Coronary artery (tissue), 2 donors: ENCODE measurements around the gene SLC8A2.

Experiments used
- DNase-seq: peaks from one replicate; pipeline ENCODE4 v3.0.0-alpha.2; 2017; ENCODE audit warnings: low spot score
- H3K27ac ChIP-seq, 2 donors: fragments of 200-600 bp; sonication (generic); one replicate each; pipeline ENCODE4 v1.5.1; 2016 to 2019
- H3K4me3 ChIP-seq: fragments of 200-600 bp; sonication (generic); 2 replicates; pipeline ENCODE4 v1.5.1; 2016; ENCODE audit warnings: mild to moderate bottlenecking, moderate library complexity
- TF ChIP-seq, protein P1 (sequence below): fragments of 200-600 bp; sonication (generic); IDR thresholded peaks from one replicate; pipeline ENCODE4 v1.5.1; 2019; ENCODE audit warnings: antibody characterized with exemption

The SLC8A2 gene

DNA sequence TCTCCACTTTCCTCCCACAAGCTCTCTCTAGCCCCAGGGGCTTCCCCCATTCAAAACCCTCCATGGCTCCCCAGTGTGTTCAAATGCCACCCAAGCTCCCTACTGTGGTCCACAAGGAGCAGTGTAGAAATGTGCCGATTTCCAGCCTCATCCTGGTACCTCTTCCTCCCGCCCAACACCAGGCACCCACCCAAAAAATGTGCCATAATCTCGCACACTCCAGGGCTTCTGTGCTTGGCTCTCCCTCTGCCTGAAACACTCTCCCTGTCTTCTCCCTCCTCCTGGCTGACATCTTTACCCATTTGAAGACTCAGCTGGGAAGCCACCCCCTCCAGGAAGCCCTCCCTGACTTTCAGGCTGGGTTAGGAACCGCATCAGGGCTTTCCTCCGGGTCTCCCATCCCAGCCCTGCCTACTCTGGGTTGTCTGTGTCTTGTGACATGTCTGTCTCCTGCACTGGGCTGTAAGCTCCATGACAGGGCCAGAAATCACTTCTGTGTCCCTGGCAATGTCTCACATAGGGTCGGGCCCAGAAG is 35.7 kb downstream of the SLC8A2 start:
- no peak overlapping the region for H3K4me3 ChIP-seq
- TF ChIP-seq, protein P1, sequence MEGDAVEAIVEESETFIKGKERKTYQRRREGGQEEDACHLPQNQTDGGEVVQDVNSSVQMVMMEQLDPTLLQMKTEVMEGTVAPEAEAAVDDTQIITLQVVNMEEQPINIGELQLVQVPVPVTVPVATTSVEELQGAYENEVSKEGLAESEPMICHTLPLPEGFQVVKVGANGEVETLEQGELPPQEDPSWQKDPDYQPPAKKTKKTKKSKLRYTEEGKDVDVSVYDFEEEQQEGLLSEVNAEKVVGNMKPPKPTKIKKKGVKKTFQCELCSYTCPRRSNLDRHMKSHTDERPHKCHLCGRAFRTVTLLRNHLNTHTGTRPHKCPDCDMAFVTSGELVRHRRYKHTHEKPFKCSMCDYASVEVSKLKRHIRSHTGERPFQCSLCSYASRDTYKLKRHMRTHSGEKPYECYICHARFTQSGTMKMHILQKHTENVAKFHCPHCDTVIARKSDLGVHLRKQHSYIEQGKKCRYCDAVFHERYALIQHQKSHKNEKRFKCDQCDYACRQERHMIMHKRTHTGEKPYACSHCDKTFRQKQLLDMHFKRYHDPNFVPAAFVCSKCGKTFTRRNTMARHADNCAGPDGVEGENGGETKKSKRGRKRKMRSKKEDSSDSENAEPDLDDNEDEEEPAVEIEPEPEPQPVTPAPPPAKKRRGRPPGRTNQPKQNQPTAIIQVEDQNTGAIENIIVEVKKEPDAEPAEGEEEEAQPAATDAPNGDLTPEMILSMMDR, result no peak
- no peak overlapping the region for H3K27ac ChIP-seq
- no peak for DNase-seq

DNA sequence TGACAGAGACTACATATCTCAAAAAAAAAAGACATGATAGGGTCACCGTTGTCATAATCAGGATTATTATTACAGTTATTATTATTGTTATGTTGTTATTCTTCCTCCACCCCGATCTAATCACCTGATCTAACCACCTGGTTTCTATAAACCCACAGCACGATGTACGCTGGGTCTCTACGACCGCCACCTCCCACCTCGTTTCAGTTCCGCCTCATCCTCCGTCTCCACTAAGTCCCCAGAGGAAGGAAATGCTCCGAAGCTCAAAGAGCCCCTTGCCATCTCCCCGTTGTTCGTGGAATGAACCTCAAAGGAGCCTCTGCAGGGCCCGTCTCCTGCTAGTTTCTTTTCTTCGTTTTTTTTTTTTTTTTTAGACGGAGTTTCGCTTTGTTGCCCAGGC is 36.5 kb downstream of the SLC8A2 start:
- TF ChIP-seq, protein P1, result no peak
- H3K4me3 ChIP-seq, result no peak overlapping the region
- no peak overlapping the region for H3K27ac ChIP-seq
- DNase-seq, result no peak

DNA sequence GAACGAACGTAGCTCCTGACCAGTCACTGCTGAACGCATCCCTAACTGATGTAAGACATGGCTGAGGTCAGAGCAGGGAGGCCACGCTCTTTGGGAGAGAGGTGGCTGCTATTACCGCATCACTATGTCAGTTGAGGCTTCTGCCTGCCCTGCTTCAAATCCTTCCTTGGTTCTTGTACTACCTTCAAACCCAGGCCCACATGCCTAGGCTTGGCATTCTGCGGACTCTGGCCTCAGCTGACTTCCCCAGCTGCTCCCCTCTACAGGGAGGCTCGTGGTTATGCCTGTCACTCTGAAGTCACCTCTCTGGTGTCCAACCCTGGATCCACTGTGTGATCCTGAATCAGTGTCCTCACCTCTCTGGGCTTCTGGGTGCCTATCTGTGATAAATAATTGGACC is 37.6 kb downstream of the SLC8A2 start:
- Histone ChIP-seq H3K27ac (no peak overlapping the region), H3K4me3 (no peak overlapping the region)
- DNase-seq, result no peak
- TF ChIP-seq, protein P1, result no peak

DNA sequence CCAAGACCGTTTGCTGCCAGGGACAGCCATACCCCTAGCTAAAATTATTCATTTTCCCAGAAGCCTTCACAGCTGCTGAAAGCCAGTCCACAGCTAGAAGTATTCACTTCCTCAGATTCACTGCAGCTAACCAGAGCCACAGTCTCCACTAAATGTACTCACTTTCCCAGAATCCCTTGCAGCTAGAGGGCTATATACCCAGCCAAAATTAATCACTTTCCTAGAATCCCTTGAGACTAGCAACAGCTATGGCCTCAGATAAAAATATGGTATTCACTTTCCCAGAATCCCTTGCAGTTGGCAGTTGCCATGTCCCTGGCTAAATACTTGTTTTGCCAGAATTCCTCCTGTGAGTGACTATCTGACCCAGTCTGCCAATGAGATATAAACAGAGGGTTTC is 38.6 kb downstream of the SLC8A2 start:
- H3K27ac ChIP-seq, result no peak overlapping the region
- no peak for DNase-seq

DNA sequence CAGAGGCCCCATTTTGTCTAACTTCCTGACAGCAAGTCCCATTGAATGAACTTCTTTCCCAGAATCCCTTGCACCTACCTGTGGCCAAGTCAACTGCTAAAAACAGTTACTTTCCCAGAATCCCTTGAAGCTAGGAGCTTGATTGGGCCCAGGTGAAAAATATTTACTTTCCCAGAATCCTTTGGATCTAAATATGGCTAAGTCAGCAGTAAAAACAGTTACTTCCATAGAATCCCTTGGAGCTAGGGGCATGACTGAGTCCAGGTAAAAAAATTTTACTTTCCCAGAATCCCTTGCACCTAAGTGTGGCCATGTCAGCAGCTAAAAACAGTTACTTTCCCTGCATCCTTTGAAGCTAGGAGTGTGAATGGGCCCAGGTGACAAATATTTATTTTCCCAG is 39.2 kb downstream of the SLC8A2 start:
- H3K4me3 ChIP-seq, result no peak overlapping the region
- TF ChIP-seq, protein P1, result no peak
- no peak overlapping the region for H3K27ac ChIP-seq
- no peak for DNase-seq

More for the DNA sequence above, 38.6 kb downstream of the SLC8A2 start:
- TF ChIP-seq, protein P1, result no peak
- no peak overlapping the region for H3K4me3 ChIP-seq

DNA sequence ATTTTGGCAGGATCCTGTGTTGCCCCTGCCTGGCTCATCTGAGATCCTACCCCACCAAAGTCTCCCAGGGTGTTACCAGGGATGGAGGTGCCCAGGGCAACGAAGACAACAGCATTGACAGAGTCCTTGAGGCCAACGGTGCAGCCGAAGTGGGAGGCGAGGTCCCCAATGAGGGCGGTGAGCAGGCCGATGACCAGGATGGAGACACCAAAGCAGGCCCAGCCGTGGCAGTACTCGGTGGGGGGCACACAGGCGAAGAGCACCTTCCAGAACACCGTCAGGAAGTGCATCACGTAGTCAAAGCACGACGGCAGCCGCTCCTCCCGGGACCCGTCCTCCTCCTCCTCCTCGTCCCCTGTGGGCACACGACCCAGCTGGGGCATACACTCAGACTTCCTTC is 39.6 kb downstream of the SLC8A2 start:
- TF ChIP-seq, protein P1, result no peak
- H3K27ac ChIP-seq, result no peak overlapping the region
- DNase-seq, result no peak

DNA sequence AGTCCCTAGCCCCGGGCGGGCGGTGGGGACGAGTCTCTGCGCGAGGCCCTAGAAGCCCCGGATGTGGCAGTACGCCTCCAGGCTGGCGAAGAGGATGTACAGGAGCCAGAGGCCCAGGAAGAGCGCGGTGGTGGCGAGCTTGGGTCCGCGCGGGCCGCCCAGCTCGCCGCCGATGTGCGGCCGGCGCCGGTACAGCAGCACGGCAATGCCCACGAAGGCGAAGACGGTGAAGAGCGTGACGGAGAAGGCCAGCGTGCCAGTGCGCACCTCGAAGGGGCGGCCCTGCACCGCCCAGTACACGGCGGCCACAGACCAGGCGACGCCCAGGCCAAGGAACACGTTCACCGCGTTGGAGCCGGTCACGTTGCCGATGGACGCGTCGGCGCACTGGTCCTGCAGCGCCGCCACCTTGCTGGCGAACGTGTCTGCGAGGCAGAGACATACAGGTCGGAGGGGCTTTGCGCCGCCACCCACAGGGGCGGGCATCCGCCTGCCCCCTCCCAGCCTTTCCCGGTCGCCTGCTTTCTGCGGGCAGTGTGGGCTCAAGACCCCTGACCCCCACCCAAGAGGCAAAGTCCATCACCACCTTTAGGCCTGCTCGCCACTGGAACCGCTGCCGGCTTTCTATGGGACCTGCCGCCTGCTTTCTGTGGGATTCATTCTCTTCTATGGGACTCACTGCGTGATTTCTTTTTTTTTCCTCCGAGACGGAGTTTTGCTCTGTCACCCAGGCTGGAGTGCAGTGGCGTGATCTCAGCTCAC is 41.5 kb downstream of the SLC8A2 start:
- DNase-seq, result no peak
- TF ChIP-seq, protein P1, result no peak
- Histone ChIP-seq H3K4me3 (peak overlapping the region; percentile 62), H3K27ac (no peak overlapping the region)

More for the DNA sequence above, 39.6 kb downstream of the SLC8A2 start:
- H3K4me3 ChIP-seq, result no peak overlapping the region
